Right renal pelvis (tissue), 4 donors: ENCODE results near the gene LKAAEAR1. TPM values are rescaled to one million over a fixed set of nuclear protein-coding genes. Genes with fewer than 3 reads are reported as not detected.

Experiments
- DNase-seq, 4 donors: peaks; one replicate each; pipeline ENCODE4 v3.0.0-alpha.2; 2013; ENCODE audit warnings: low read depth in 4 of 4, low spot score in 3 of 4, missing footprints in 1 of 4
- polyA plus RNA-seq, 4 donors: library from polyadenylated mRNA; unstranded; fragments of 120-200 nt; gene quantifications; one replicate each; pipeline ENCODE4 v1.2.1, GENCODE V29; 2013; ENCODE audit not compliant: insufficient read length in 4 of 4

Gene LKAAEAR1
- polyA plus RNA-seq, 4 donors: 0.22 TPM; not detected in 3

DNA sequence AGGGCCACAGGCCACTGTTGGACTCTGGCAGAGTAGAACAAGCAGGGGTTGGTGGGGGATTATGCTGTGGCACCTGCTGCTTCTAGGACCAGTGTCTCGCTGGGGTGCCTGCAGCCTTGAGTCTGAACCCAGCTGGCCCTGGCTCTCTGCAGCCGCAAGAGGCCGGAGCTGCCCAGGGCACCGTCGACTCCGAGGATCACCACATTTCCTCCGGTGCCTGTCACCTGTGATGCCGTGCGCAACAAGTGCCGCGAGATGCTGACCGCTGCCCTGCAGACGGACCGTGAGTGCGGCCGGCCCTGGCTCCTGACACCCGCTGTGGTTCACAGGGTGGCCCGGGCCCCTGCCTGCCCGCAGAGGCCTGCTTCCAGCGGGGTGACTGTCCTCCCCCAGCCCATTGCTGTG lies 15.0 kb downstream of the LKAAEAR1 start:
- DNase-seq: no peak

DNA sequence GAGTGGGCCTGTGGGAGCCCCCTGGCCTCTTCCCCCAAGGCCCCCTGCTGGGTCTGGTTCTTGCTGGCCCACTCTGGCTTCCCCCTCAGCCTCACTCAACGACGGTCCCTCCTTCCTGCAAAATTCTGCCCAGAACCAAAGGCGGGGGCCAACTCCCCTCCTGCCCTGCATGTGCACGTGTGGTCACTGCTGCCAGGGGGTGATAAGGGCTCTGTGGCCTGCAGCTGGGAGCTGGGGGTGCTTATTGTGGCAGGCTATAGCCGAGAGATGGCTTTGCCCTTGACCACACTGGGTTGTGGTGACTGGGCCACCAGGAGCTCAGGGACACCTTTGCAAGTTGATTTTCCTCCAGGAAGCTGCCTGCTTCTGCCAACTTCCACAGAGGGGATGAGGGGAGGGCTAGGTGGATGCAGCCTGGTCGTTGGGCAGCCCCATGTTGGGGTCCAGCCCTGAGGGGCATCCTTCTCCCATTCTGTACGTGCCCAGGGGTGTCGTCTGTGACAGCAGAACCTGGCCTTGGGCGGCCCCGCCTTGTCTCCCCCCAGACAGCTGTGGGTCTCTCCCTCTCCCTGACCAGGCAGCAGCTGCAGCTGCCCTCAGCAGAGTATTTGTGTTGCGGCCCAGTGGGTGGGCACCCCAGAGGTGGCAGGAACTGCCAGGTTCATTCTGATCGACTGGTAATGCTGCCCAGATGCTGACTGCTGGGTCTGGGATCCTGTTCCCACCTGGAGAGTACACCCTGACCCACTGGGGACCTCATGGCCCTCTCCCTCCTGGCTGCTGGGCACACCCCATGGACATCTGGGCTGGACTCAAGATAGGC lies 15.6 kb downstream of the LKAAEAR1 start:
- no peak for DNase-seq

DNA sequence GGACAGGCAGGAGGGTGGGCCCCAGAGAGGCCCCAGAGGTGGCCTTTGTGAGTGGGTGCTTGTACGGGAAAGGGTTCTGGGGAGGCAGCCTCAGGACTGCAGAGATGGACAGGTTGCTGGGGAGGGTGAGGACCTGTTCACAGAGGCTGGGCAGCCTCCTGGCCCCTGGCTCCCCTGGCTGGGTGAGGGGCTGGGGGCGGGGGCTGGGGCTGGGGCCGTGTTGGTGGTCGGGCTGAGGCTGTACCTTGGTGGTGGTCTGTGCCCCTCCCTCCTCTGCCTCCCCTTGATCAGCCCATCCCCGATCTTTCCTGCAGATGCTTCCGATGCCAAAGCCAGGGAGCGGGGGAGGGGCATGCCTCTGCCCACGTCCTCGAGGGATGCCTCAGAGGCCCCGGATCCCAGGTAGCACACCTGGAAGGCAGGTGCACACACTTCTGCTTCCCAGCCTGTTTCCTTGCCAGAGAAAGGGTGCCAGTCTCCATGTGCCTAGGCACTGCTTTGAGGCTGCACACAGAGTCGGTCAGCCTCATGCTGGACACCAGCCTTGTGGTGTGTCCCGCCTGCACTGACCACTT lies 16.4 kb downstream of the LKAAEAR1 start:
- no peak for DNase-seq

DNA sequence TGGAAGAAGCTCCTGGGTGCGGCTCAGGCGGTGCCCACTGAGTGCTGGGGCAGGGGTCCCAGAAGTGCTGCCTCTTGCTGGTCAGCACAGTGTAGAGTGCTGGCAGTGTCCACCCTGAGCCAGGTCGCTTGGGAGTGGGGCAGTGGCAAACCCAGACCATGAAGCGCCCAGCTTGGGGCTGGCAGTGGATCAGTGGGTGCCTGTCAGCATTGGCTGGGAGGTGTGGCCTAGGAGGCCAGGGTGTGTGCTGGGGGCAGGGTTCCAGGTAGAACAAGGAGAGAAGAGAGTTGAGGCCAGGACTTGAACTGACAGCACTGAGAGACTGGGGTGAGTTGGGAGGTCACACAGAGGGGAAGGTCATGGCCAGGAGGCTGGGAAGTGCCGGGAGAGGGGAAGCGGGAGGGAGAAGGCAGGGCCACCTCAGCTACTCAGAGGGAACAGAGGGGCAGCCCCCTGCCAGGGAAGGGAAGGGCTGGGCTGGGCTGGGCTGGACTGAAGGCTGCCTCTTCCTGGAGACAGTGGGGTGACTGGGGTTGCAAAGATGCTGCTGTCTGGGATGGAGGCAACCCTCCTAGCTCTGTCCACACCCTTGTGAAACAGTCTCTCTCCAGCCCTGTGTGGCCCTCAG lies 17.1 kb downstream of the LKAAEAR1 start:
- no peak for DNase-seq

DNA sequence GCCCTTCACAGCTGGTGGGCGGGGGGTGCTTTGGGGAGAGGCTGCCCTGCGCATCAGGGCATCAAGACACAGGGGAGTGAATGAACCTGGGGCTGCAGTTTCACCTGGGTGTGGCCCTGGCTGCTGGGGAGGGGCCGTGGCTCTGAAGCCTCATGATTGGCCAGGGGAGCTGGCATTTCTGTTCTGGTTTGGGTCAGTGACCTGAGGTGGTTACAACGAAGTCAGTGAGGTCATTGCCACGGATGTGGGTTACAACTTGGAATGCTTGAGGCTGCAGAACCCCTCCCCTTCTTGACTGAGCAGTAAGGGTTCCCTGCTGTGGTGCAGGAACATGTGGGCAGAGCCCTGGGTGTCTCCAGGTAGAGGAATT lies 18.2 kb downstream of the LKAAEAR1 start:
- no peak for DNase-seq

DNA sequence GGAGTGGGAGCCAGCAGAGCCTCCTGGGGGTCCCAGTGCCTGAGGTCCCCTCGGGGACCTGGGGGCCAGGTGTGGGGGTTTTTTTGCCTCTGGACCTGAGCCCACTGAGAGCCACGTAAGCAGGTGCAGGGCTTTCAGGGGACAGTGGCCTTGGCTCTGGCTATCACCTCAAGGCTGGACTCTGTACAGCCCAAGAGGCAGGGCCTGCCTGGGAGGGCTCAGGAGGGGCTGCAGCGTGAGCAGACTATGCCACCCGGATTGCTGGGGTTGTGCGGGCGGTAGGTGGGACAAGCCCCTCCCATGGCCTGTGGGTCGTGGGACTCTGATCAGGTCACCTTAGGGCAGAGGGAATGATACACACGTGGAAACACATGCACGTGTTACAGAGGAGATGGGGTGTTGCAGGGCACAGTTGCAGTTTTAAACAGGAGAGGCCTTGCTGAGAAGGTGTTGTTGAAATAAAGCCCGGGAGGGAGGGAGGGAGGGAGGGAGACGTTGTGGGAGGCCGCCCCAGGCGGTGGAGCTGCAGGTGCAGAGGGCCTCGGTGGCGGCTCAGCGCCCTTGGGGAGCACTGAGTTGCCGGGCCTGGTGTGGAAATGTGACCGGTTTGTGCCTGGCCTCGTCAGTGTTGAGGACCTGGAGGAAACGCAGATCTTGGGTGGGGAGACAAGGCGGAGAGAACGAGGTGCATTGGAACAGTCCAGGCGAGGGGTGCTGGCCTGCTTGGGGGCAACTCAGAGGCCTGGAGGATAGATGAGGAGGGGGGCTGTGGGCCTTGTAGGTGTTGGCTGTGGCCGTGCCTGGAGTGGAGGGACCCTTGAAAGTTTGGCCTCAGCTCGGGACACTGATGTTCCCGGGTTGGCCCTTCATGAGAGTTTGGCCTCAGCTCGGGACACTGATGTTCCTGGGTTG lies 18.9 kb downstream of the LKAAEAR1 start:
- no peak for DNase-seq

DNA sequence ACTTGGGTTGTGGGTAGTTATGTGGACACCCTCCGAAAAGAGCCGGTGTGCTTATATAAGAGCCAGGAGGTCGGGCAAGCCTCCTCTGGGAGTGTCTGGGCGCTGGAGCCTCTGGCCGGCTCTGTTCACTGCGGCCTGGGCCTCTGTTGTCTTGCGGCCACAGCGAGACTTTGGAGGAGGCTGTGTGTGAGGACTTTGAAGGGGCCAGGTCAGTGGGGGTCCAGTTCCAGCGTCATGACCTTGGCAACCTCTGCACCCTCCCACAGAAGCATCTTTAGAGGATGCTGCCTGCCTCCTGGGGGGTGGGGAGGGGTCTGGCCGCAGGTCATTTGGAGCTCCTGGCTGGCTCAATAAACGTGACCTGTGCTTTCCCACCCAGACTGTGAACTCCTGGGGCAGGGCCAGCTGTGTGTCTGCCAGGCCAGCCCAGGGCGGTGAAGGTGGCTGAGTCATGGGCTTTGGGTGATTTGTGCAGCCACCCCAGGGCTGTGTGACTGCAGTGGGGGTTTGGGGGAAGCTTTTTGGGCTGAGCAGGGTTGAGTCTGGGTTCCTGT lies 20.0 kb downstream of the LKAAEAR1 start:
- no peak for DNase-seq

DNA sequence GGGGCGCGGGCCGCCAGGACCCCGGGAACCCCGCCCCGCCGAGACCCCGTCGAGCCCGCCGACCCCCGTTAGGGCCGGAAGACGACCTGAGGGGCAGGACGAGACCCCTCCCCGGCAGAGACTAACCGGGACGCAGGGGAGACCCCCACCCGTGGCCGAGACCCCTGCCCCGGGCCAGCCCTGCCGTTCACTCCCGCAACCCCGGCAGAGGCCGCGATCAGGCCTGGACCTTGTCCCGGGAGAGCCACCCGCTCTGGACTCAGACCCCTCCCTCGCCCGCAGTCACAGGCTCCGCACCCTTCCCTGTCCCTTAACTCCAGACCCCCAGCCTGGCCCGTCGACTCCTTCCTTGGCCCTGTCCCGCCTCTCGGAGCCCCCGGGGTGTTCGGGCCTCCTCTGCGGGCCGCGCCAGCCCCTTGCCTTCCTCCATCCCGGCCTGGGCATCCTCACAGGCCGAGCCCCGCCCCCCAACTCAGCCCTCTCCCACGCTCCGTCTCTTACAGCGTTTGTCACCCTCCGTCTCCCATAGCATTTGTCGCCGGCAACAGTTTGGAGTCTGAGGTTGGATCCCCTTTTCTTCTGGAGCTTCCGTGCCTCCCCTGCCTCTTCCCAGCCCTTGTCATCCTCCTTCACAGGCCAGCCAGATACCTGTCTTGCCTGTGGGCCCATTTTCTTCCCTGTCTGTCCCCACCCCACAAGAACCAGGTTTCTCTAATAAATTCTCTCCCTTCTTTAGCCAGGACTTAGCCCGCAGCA lies 20.6 kb downstream of the LKAAEAR1 start:
- no peak for DNase-seq

DNA sequence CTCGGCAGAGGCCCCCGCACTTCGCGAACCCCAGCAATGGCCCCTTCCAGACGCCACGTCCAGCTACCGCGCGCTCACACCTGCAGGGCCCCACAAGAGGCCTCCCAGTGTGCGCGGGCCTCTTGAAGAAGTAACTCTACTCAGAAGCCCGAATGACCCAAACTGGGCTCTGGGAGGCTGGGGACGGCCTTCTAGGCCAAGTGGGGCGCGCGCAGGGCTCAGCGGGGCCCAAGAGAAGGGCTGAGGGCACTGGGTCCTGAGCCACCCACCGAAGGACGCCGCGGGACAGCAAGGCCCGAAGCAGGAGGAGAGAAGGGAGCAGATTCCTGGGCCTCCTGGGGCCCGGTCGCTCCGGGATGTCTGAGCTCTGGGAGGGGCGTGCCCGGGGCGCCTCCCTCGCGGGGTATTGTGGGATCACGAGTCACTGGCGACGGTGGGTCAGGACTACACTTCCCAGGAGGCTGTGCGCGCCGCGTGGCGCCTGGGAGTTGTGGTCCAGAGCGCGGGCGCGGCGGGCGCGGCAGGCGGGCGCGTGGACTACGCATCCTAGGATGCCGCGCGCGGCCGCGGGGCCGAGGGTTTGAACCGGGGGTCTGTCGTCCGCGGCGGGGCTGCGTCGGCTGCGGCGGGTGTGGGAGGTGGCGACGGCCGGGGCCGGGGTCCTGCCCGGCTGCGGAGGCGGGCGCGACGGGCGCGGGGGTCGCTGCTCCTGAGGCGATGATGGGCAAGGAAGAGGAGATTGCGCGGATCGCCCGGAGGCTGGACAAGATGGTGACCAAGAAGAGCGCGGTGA lies 21.4 kb downstream of the LKAAEAR1 start, which contains the start of gene TCEA2:
TCEA2 (plus strand) TSS at position 603 of the 793 bp plus-strand sequence; CDS start at position 718, 115 bp downstream.
- DNase-seq: peak; percentile 93 to 95 (median 94)

DNA sequence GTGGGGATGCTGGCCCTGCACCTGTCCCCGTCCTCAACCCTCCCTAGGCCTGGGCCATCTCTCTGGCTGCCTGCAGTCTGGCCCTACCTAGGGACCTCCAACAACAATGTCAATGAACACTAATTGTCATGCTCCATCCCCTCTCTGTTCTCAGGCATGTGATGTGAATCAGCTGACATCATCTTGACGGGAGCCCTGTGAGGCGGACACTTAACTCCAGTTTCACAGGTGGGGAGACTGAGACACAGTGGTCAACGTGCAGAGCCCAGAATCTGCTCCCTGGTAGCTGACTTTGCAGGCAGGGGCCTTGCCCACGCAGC lies 22.0 kb downstream of the LKAAEAR1 start:
- no peak for DNase-seq

DNA sequence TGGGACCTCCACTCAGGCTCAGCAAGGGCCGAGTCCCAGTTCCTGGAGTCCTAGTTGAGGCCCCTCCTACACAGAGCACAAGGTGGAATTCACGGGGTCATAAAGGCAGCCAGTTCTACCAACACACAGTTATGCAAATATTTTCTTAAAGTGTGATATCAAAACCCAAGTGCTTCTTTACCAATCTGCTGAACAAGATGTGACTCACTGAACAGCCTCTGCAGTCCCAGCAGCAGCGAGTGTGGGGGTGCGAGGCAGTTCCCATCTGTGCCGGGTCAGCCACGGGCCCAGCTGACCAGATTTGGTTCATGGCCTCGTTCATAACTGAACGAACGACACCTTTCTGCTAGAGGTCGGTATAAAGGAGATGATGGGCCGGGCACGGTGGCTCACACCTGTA lies 25.7 kb downstream of the LKAAEAR1 start:
- no peak for DNase-seq

DNA sequence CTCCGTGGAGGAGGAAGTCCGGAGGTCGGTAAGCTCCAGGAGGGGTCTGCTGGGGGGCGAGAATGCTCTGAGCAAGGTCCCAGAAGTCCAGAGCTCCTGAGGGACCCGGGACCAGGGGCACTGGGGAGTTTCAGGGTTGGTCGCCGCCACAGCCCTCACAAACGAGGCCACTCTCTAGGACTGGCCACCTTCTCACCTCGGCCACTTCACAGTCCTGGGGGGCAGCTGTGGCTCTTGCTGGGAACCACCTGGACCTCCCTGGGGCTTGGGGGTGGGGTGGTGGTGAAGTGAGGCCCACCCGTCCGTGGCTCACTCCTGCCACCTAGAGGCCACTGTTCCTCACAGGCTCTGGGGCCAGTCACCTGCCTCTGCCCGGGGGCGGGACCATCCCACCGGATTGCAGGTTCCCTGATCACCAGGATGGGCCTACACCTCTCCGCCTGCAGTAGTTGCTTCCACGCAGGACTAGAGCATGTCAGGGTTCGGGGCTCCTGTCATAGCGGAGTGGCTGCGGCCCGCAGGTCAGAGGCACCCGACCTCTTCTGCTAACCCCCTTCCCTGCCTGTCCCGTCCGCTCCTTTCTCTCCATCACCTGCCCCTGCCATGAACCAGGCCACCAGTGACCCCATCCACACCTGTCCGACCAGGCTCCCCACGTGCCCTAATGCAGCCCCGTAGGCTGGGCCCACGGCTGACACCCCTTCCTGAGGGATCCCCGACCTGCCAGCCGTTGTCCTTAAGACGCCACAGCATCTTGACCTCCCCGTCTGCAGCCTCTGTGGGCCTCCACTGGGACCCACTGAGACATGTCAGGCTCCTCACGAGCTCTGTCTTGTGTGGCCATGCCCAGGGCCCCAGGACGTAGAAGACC lies 26.3 kb downstream of the LKAAEAR1 start:
- DNase-seq: peak in 3 of 4 donors; percentile 60 to 68 (median 61)

DNA sequence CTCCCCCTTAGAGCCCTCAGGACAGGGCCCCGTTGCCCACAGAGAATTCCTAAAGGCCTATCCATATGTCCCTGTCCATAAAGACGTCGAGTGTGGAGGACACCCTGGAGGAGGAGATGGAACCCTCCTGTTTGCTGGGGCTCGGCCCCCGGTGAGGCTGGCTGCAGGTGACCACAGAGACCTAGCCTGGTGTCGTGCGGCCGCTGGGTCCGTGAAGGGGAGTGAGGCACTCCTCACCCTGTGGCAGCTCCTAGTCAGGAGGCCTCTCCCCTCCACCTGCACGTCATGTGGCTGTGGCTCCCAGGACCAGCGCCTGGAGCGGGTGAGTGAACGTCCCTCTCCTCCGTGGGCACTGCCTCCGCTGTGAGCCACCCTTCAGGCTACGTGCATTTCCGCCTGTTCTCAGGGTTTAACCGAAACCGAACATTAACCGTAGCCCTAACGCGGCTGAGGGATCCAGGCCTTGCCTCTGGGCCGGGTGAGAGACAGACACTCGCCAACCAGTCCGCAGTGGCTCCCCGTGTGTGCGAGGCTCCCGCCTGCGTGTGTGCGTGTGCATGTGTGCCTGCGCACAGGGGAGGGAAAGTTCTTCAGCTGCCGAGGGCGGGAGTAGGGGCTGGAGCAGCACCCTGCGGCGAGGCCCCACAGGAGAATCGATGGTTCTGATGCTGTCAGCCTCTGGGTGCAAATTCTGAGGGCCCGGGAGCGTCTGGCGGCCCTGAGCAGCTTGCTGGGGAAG lies 27.1 kb downstream of the LKAAEAR1 start:
- DNase-seq: no peak

DNA sequence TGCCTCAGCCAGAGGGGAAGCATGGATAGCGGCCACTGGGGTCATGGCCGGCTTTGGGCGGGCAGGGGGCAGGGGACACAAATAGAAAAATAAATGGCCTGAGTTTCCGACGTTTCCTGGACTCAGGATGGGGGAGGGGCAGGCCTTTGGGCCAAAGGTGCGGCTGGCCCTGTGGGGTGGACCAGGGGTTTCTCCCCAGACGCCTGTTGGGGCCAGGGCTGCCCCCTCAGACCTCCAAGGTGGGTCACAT lies 27.6 kb downstream of the LKAAEAR1 start:
- no peak for DNase-seq

DNA sequence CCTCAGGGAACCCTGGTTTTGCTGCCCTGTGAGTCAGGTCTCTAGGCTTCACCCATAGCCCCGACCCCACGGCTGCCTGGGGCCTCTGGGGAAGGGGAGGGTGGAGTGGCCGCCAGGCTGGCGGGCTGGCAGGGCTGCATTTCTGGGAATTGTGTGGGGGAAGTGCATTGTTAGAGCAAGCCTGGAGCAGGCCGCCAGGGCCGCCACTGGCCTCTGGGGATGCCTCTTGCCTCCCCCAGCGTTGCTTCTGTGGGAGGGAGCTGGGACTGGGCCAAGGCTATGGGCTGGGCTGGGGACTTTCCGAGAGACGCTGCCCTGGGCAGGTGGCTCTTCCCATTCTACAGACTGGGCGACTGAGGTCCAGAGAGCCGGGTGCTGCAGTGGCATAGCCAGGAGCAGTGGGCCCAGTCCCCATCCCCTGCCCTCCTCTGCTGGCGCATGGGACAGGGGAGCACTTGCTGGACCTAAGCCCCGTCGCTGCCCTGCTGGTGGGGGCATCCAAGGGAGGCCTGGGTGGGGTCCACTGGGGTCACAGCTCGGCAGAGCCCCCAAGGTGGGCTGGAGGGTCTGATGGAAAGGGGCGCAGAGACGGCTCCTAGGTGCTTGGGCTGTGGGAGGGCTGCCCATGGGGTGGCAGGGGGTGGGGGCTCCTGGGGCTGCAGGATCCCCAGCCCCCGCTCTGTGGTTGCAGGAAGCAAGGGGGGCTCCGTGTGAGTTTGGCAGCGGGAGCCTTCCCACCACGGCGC lies 28.1 kb downstream of the LKAAEAR1 start:
- no peak for DNase-seq

DNA sequence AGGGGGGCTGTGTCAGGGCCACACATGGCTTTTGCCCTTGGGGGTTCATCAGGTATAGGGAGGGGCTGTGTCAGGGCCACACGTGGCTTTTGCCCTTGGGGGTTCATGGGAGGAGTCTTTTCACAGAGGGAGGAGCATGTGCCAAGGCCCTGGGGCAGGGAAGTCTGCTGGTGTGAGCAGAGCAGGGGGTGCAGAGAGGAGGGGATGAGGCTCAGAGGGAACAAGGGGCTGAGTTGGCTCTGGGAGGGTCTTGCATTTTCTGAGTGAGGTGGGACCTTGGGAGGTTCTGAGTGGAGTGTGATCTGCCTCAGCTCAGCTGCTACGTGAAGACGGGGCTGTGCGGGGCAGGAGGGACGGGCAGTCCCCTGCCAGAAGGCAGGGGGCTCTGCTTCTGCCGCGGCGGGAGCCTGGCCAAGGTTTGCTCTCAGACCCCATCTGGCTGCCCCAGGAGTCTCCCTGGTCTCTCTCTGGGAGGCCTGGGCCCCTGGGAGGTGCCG lies 28.8 kb downstream of the LKAAEAR1 start:
- no peak for DNase-seq
